HEK293 (cell line): ENCODE data around the gene ATP5PB.

Experiments
- CTCF ChIA-PET: fragments of 350-600 bp; formaldehyde crosslinking; extraction: SDS; loops from one replicate; lab custom pipeline; 2021; ENCODE audit warnings: antibody characterized with exemption; lab: Yijun Ruan, JAX
- POLR2A ChIA-PET: fragments of 300-600 bp; formaldehyde crosslinking; extraction: SDS; loops from one replicate; lab custom pipeline; 2020; ENCODE audit warnings: antibody characterized with exemption, inconsistent platforms; lab: Yijun Ruan, JAX
- H3K27ac ChIP-seq: fragments of 200-500 bp; sonication (Bioruptor generic); 2 replicates; pipeline ENCODE4 v1.5.1; 2014; ENCODE audit warnings: low read depth, low read length, control low read depth, inconsistent platforms; ENCODE audit errors: extremely low read depth
- H3K36me3 ChIP-seq, 2 experiments: fragments of 200-500 bp in 1 of 2; sonication (Bioruptor generic) in 1 of 2; 1 replicate in 1 of 2; 2 replicates in 1 of 2; pipeline ENCODE4 v1.5.1; 2014 to 2017; ENCODE audit warnings: inconsistent platforms in 2 of 2, low read length in 2 of 2; ENCODE audit not compliant: control insufficient read depth in 2 of 2, insufficient read depth in 1 of 2
- H3K4me1 ChIP-seq: fragments of 200-500 bp; sonication (Bioruptor generic); 2 replicates; pipeline ENCODE4 v1.5.1; 2014; ENCODE audit warnings: mild to moderate bottlenecking, low read length, inconsistent platforms; ENCODE audit not compliant: control insufficient read depth, insufficient read depth
- H3K4me3 ChIP-seq: 2 replicates; pipeline ENCODE4 v1.5.1; 2011; ENCODE audit warnings: low read depth, mild to moderate bottlenecking, control low read depth, low read length, moderate library complexity
- H3K9me3 ChIP-seq: fragments of 200-500 bp; sonication (Bioruptor generic); 2 replicates; pipeline ENCODE4 v1.5.1; 2014; ENCODE audit warnings: low read depth, low read length, inconsistent platforms; ENCODE audit not compliant: control insufficient read depth, insufficient read depth
- CTCF ChIP-seq: fragments of 450-650 bp; formaldehyde crosslinking; IDR thresholded peaks from 2 replicates; pipeline ENCODE4 v1.5.1; 2016; ENCODE audit warnings: missing biosample characterization, missing genetic modification characterization
- IKZF3 ChIP-seq: fragments of 450-650 bp; IDR thresholded peaks from 2 replicates; pipeline ENCODE4 v1.5.0; 2018; ENCODE audit warnings: missing biosample characterization, mild to moderate bottlenecking, missing genetic modification characterization, moderate library complexity
- KLF8 ChIP-seq: fragments of 450-650 bp; formaldehyde crosslinking; IDR thresholded peaks from 2 replicates; pipeline ENCODE4 v1.5.1; 2016; ENCODE audit warnings: missing biosample characterization, missing genetic modification characterization
- SP3 ChIP-seq: fragments of 450-650 bp; formaldehyde crosslinking; IDR thresholded peaks from 2 replicates; pipeline ENCODE4 v1.5.1; 2016; ENCODE audit warnings: missing biosample characterization, missing genetic modification characterization
- TCF7L2 ChIP-seq: IDR thresholded peaks from 2 replicates; pipeline ENCODE4 v1.6.1; 2011; ENCODE audit warnings: low read depth, mild to moderate bottlenecking, inconsistent platforms, low read length, moderate library complexity, borderline replicate concordance
- YY1 ChIP-seq: fragments of 450-650 bp; formaldehyde crosslinking; IDR thresholded peaks from 2 replicates; pipeline ENCODE4 v1.5.1; 2018; ENCODE audit warnings: missing biosample characterization, missing genetic modification characterization
- ZNF114 ChIP-seq: fragments of 450-650 bp; formaldehyde crosslinking; IDR thresholded peaks from 2 replicates; pipeline ENCODE4 v1.5.0; 2017; ENCODE audit warnings: missing biosample characterization, missing genetic modification characterization
- ZNF239 ChIP-seq: fragments of 450-650 bp; formaldehyde crosslinking; IDR thresholded peaks from 2 replicates; pipeline ENCODE4 v1.5.1; 2016; ENCODE audit warnings: missing biosample characterization, missing genetic modification characterization
- ZNF274 ChIP-seq, 2 experiments: fragments of 200-500 bp in 1 of 2; fragments of 450-650 bp in 1 of 2; sonication (Bioruptor generic) in 1 of 2; formaldehyde crosslinking in 1 of 2; IDR thresholded peaks; 2 replicates each; pipeline versions ENCODE4 v1.5.1 to v1.6.1; 2014 to 2016; ENCODE audit warnings: borderline replicate concordance in 1 of 2, inconsistent platforms in 1 of 2, low read length in 1 of 2, missing biosample characterization in 1 of 2, missing genetic modification characterization in 1 of 2
- ZNF354C ChIP-seq: fragments of 450-650 bp; formaldehyde crosslinking; IDR thresholded peaks from 2 replicates; pipeline ENCODE4 v1.5.1; 2016; ENCODE audit warnings: missing biosample characterization, missing genetic modification characterization, low read depth, borderline replicate concordance
- ZNF521 ChIP-seq: fragments of 450-650 bp; formaldehyde crosslinking; IDR thresholded peaks from 2 replicates; pipeline ENCODE4 v1.5.1; 2017; ENCODE audit warnings: missing biosample characterization, mild to moderate bottlenecking, missing genetic modification characterization
- ZNF544 ChIP-seq: fragments of 450-650 bp; formaldehyde crosslinking; IDR thresholded peaks from 2 replicates; pipeline ENCODE4 v1.5.0; 2017; ENCODE audit warnings: missing biosample characterization, missing genetic modification characterization
- ZNF596 ChIP-seq: fragments of 450-650 bp; IDR thresholded peaks from 2 replicates; pipeline ENCODE4 v1.5.0; 2018; ENCODE audit warnings: missing biosample characterization, mild to moderate bottlenecking, missing genetic modification characterization, moderate library complexity
- ZNF639 ChIP-seq: fragments of 450-650 bp; formaldehyde crosslinking; IDR thresholded peaks from 2 replicates; pipeline ENCODE4 v1.5.1; 2016; ENCODE audit warnings: missing biosample characterization, missing genetic modification characterization
- ZNF660 ChIP-seq: fragments of 450-650 bp; IDR thresholded peaks from 2 replicates; pipeline ENCODE4 v1.5.1; 2018; ENCODE audit warnings: missing biosample characterization, mild to moderate bottlenecking, missing genetic modification characterization
- ZNF670 ChIP-seq: fragments of 450-650 bp; formaldehyde crosslinking; IDR thresholded peaks from 2 replicates; pipeline ENCODE4 v1.5.1; 2016; ENCODE audit warnings: missing biosample characterization, missing genetic modification characterization, low read depth
- ZNF701 ChIP-seq: fragments of 450-650 bp; formaldehyde crosslinking; IDR thresholded peaks from 2 replicates; pipeline ENCODE4 v1.5.1; 2016; ENCODE audit warnings: missing biosample characterization, missing genetic modification characterization
- TF ChIP-seq, protein P1 (sequence below): fragments of 450-650 bp; formaldehyde crosslinking; IDR thresholded peaks from 2 replicates; pipeline ENCODE4 v1.5.1; 2016; ENCODE audit warnings: missing biosample characterization, missing genetic modification characterization
- TF ChIP-seq, protein P2 (sequence below): fragments of 450-650 bp; formaldehyde crosslinking; IDR thresholded peaks from 2 replicates; pipeline ENCODE4 v1.5.1; 2016; ENCODE audit warnings: missing biosample characterization, missing genetic modification characterization
- TF ChIP-seq, protein P3 (sequence below): fragments of 450-650 bp; formaldehyde crosslinking; IDR thresholded peaks from 2 replicates; pipeline ENCODE4 v1.5.1; 2016; ENCODE audit warnings: missing biosample characterization, missing genetic modification characterization, borderline replicate concordance

ATP5PB gene

DNA sequence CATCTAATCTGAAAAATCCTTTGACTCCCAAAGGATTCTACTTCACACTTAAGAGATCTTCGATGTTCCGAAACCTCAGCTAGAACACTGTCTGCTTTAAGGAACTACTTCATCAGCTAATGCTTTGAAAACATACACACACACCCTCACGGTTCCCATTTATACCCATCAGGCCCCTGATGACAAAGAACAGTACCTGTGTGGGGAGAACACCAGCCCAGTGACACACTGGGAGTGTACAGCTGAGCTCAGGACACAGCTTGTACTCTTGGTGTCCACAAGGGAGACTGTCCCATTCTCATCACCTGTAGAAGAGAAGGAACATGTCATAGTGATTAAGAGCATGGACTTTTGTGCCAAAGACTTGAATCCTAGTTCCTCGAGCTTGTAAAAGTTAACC, 6.8 kb upstream of the ATP5PB start (continued):
- TF ChIP-seq ZNF521 (no peak), ZNF639 (tag by site-specific recombination) (no peak), ZNF354C (no peak), CTCF (tag by site-specific recombination) (no peak), ZNF544 (no peak), YY1 (tag by site-specific recombination) (no peak), TCF7L2 (no peak)
- TF ChIP-seq, protein P1, sequence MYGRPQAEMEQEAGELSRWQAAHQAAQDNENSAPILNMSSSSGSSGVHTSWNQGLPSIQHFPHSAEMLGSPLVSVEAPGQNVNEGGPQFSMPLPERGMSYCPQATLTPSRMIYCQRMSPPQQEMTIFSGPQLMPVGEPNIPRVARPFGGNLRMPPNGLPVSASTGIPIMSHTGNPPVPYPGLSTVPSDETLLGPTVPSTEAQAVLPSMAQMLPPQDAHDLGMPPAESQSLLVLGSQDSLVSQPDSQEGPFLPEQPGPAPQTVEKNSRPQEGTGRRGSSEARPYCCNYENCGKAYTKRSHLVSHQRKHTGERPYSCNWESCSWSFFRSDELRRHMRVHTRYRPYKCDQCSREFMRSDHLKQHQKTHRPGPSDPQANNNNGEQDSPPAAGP (tag by site-specific recombination): no peak
- TF ChIP-seq, protein P2, sequence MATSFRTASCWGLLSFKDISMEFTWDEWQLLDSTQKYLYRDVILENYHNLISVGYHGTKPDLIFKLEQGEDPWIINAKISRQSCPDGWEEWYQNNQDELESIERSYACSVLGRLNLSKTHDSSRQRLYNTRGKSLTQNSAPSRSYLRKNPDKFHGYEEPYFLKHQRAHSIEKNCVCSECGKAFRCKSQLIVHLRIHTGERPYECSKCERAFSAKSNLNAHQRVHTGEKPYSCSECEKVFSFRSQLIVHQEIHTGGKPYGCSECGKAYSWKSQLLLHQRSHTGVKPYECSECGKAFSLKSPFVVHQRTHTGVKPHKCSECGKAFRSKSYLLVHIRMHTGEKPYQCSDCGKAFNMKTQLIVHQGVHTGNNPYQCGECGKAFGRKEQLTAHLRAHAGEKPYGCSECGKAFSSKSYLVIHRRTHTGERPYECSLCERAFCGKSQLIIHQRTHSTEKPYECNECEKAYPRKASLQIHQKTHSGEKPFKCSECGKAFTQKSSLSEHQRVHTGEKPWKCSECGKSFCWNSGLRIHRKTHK (tag by site-specific recombination): no peak

GRCh38 chr1:111444031-111444430, 5.2 kb upstream of the ATP5PB start:
- no peaks in the 10 kb centered on the region for H3K9me3 ChIP-seq
- no peak overlapping the region for H3K4me3 ChIP-seq
- peaks cover 7 to 87% of the 10 kb centered on the region in 2 experiments; a peak in 2 of 3 replicates for H3K36me3 ChIP-seq
- ChIA-PET POLR2A (no interaction called here), CTCF (no interaction called here)
- no peak for TF ChIP-seq IKZF3 (tag by site-specific recombination)
- no peak for TF ChIP-seq KLF8 (tag by site-specific recombination)
- no peak overlapping the region for H3K27ac ChIP-seq
- H3K4me1 ChIP-seq: no peaks in the 10 kb centered on the region

- Histone ChIP-seq H3K27ac (no peak overlapping the region), H3K9me3 (no peaks in the 10 kb centered on the region), H3K4me3 (no peak overlapping the region), H3K4me1 (no peaks in the 10 kb centered on the region), H3K36me3 (peaks cover 7 to 75% of the 10 kb centered on the region in 2 experiments; a peak in 2 of 3 replicates)
- CTCF ChIA-PET: no interaction called here
- TF ChIP-seq ZNF670 (tag by site-specific recombination) (no peak), ZNF596 (tag by site-specific recombination) (no peak), ZNF114 (tag by site-specific recombination) (no peak), ZNF239 (tag by site-specific recombination) (no peak), ZNF701 (tag by site-specific recombination) (no peak), ZNF274 (IDR thresholded peaks at IDR 0.05; ENCODE audit: low read length) (no peak), ZNF274 (tag by site-specific recombination; IDR thresholded peaks at IDR 0.05; ENCODE audit: borderline replicate concordance) (no peak), ZNF660 (no peak), SP3 (tag by site-specific recombination) (no peak)
- TF ChIP-seq, protein P3, sequence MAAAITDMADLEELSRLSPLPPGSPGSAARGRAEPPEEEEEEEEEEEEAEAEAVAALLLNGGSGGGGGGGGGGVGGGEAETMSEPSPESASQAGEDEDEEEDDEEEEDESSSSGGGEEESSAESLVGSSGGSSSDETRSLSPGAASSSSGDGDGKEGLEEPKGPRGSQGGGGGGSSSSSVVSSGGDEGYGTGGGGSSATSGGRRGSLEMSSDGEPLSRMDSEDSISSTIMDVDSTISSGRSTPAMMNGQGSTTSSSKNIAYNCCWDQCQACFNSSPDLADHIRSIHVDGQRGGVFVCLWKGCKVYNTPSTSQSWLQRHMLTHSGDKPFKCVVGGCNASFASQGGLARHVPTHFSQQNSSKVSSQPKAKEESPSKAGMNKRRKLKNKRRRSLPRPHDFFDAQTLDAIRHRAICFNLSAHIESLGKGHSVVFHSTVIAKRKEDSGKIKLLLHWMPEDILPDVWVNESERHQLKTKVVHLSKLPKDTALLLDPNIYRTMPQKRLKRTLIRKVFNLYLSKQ (tag by site-specific recombination): no peak
- POLR2A ChIA-PET: interaction anchor here (0.9 kb wide), 1 partner anchor 21 kb away, joined by 3 read pairs; no protein-coding TSS in a partner anchor
Observed at GRCh38 chr1:111446546-111446945, 2.7 kb upstream of the ATP5PB start.
